Rectal smooth muscle tissue (tissue), 1 donor: ENCODE measurements around the gene CYBC1.

ENCODE experiments used
- H3K27ac ChIP-seq: one replicate; pipeline ENCODE4 v1.7.0; 2013; ENCODE audit warnings: low read depth, low read length, inconsistent platforms
- H3K27me3 ChIP-seq: one replicate; pipeline ENCODE4 v1.7.0; 2013; ENCODE audit warnings: low read length; ENCODE audit not compliant: control insufficient read depth, insufficient read depth
- H3K36me3 ChIP-seq: one replicate; pipeline ENCODE4 v1.7.0; 2013; ENCODE audit warnings: low read length; ENCODE audit not compliant: control insufficient read depth, insufficient read depth
- H3K4me1 ChIP-seq: one replicate; pipeline ENCODE4 v1.7.0; 2013; ENCODE audit warnings: low read length; ENCODE audit not compliant: control insufficient read depth, insufficient read depth
- H3K4me3 ChIP-seq: one replicate; pipeline ENCODE4 v1.7.0; 2013; ENCODE audit warnings: low read length
- H3K9ac ChIP-seq: one replicate; pipeline ENCODE4 v1.7.0; 2013; ENCODE audit warnings: low read length

The CYBC1 gene

GRCh38 chr17:82405051-82405450, 45.5 kb downstream of the CYBC1 start:
- Histone ChIP-seq H3K9ac (no peak overlapping the region), H3K36me3 (peaks cover 9% of the 10 kb centered on the region), H3K27me3 (no peaks in the 10 kb centered on the region), H3K4me3 (no peak overlapping the region), H3K27ac (no peak overlapping the region), H3K4me1 (peaks cover under 1% of the 10 kb centered on the region)

DNA sequence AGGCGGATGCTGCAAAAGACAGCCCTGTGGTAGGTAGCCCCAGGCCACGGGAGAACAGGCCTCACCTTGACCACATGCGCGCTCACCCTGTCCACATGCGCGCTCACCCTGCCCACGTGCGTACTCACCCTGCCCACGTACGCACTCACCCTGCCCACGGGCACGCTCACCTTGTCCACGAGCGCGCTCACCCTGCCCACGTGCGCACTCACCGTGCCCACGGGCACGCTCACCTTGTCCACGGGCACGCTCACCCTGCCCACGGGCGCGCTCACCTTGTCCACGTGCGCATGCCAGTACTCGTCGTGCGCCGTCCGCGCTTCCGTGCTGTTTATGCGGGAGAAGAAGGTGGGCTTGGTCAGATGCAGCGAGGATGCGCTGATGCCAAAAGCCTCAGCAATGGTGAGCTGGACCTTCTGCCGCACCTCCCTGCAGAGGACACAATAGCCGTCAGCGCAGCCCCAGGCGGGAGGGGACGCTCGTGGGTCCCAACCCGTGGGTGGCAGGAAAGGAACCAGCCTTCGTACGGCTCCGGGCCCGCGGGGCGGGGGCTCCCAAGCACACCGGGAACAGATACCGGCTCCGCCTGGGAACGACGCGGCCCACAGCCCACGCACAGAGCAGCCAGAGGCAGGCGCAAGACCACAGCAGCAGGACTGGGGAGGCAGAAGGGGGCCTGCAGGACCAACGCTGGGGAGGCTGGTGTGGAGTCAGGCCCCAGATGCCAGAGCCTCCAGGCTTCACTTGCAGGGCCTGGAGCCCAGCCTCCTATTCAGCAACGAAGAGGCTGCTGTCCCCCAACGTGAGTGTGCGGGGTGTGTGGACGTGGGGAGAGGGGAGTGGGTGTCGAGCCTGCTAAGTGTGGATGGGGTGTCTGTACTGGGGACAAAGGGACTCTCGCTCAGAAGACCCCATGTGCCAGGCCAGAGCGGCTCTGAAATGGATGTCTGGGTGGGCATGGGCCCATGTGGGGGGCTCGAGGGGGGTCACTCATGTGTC, 46.6 kb downstream of the CYBC1 start:
- H3K27me3 ChIP-seq: no peaks in the 10 kb centered on the region
- no peak overlapping the region for H3K9ac ChIP-seq
- H3K36me3 ChIP-seq: peaks cover 9% of the 10 kb centered on the region
- no peak overlapping the region for H3K27ac ChIP-seq
- H3K4me3 ChIP-seq: no peak overlapping the region
- peaks cover 2% of the 10 kb centered on the region for H3K4me1 ChIP-seq

- Histone ChIP-seq H3K27me3 (no peaks in the 10 kb centered on the region), H3K4me1 (peaks cover 2% of the 10 kb centered on the region), H3K4me3 (no peak overlapping the region), H3K9ac (no peak overlapping the region), H3K36me3 (peaks cover 9% of the 10 kb centered on the region), H3K27ac (no peak overlapping the region)
Measured at GRCh38 chr17:82402865-82403264, 47.7 kb downstream of the CYBC1 start.

- Histone ChIP-seq H3K27ac (no peak overlapping the region), H3K27me3 (no peaks in the 10 kb centered on the region), H3K4me1 (peaks cover 2% of the 10 kb centered on the region), H3K36me3 (peaks cover 5% of the 10 kb centered on the region), H3K9ac (no peak overlapping the region), H3K4me3 (no peak overlapping the region)
Measured at GRCh38 chr17:82400830-82401229, 49.7 kb downstream of the CYBC1 start.

- H3K27ac ChIP-seq: no peak overlapping the region
- peaks cover 2% of the 10 kb centered on the region for H3K4me1 ChIP-seq
- peaks cover 5% of the 10 kb centered on the region for H3K36me3 ChIP-seq
- H3K27me3 ChIP-seq: no peaks in the 10 kb centered on the region
- no peak overlapping the region for H3K9ac ChIP-seq
- H3K4me3 ChIP-seq: no peak overlapping the region
Measured at GRCh38 chr17:82400206-82400605, 50.3 kb downstream of the CYBC1 start.

DNA sequence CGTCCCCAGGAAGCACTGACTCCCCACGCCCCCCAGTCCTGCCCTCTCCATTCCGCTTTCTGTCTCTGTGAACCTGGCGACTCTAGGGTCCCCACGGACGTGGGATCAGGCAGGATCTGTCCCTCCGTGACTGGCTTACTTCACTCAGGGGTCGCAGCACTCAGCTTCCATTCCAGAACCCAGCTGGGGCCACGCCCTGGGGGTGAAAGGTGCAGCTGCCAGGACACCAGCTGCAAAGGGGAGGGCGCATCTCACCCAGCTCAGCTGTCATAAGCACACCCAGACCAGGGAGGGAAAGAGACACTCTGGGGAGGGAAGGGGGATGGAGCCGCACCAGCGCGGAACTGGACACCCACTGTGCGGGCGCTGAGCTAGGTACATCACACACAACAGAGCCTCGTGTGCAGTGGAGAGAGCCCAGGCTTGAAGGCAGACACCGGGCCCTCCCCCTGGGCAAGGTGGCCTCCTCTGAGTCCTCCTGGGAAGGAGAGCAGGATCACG, 50.9 kb downstream of the CYBC1 start:
- H3K27ac ChIP-seq: no peak overlapping the region
- no peak overlapping the region for H3K9ac ChIP-seq
- H3K4me1 ChIP-seq: peaks cover 2% of the 10 kb centered on the region
- H3K36me3 ChIP-seq: peaks cover 5% of the 10 kb centered on the region
- H3K27me3 ChIP-seq: no peaks in the 10 kb centered on the region
- no peak overlapping the region for H3K4me3 ChIP-seq

DNA sequence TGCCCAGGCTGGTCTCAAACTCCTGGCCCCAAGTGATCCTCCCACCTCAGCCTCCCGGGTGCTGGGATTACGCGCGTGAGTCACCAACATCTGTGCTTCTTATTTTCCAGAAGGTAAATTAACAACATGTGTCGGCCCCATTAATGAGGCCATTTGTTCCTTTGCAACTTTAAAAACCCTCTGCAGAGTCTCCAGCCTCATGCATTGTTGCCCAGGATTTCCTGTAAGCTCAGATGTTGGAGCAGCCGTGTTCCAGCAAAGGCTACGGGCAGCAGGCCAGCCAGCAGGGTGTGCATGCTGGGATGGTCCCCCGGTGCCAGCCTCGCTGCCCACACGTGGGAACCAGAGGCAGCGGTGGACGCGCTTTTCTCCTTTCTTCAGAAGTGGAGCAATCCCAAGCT, 51.5 kb downstream of the CYBC1 start:
- Histone ChIP-seq H3K27ac (no peak overlapping the region), H3K36me3 (peaks cover 5% of the 10 kb centered on the region), H3K27me3 (no peaks in the 10 kb centered on the region), H3K4me3 (no peak overlapping the region), H3K4me1 (peaks cover 2% of the 10 kb centered on the region), H3K9ac (no peak overlapping the region)

- H3K27ac ChIP-seq: no peak overlapping the region
- no peak overlapping the region for H3K9ac ChIP-seq
- H3K36me3 ChIP-seq: no peaks in the 10 kb centered on the region
- no peak overlapping the region for H3K4me3 ChIP-seq
- peaks cover 2% of the 10 kb centered on the region for H3K4me1 ChIP-seq
- H3K27me3 ChIP-seq: no peaks in the 10 kb centered on the region
Measured at GRCh38 chr17:82397449-82398335, 52.9 kb downstream of the CYBC1 start.

DNA sequence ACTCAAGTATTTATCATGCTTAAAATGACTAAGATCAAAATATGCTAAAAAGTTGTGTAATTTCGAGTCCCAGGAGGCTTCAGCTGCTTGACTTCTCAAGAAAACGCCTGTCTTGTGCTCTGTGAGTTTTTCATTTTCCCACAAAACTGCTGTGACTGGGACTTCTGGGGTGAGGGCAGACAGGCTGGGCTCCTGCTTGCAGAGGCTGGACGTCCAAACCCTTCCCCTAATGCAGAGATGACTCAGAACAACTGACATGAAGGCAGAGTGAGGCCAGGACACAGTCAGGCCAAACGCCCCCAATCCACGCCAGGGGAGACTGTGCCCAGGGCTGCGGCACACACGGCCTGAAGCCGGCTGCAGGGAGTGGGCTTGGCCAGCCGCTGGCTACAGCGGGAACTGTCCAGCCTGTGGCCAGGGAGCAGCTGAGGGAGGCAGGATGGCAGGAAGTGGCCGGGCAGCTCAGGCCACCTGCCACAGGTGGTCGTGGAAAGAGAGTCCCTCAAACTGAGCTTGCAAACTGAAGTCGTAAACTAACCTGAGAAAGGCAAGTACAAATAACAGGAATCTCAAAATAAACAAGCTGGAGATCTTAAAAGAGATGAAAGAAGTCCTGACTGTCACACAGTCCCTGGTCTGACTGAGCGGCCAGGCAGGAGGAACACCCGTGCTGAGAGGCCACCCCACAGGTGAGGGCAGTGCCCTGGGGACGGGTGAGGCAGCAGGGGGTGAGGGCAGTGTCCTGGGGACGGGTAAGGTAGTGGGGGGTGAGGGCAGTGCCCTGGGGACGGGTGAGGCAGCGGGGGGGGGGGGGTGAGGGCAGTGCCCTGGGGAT, 53.7 kb downstream of the CYBC1 start:
- Histone ChIP-seq H3K9ac (no peak overlapping the region), H3K4me3 (no peak overlapping the region), H3K27me3 (no peaks in the 10 kb centered on the region), H3K4me1 (peaks cover 2% of the 10 kb centered on the region), H3K36me3 (no peaks in the 10 kb centered on the region), H3K27ac (no peak overlapping the region)

- no peaks in the 10 kb centered on the region for H3K27me3 ChIP-seq
- no peaks in the 10 kb centered on the region for H3K4me1 ChIP-seq
- no peak overlapping the region for H3K27ac ChIP-seq
- H3K4me3 ChIP-seq: no peak overlapping the region
- no peaks in the 10 kb centered on the region for H3K36me3 ChIP-seq
- no peak overlapping the region for H3K9ac ChIP-seq
Measured at GRCh38 chr17:82394278-82394677, 56.3 kb downstream of the CYBC1 start.

DNA sequence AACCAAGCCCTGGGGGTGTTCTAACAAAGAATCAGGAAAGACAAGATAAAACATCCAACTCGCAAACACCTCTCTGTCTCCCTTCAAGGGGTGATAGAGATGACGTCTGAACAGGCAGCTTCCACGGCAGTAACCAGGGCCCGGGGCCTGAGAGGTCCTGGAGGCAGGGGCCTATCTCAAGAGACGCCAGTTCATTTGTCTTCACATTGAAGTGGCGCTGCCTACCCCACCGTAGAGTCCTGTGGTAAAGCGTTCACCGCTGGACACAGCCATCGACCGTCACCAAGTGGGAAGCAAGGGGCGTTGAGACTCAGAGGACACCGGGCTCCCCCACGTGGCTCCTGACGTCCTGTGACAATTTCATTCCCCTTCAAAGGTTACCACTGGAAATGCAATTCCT, 57.6 kb downstream of the CYBC1 start:
- H3K9ac ChIP-seq: no peak overlapping the region
- H3K27me3 ChIP-seq: no peaks in the 10 kb centered on the region
- no peaks in the 10 kb centered on the region for H3K4me1 ChIP-seq
- H3K27ac ChIP-seq: no peak overlapping the region
- no peaks in the 10 kb centered on the region for H3K36me3 ChIP-seq
- no peak overlapping the region for H3K4me3 ChIP-seq
